HG03575 (cell line): Measurements from ENCODE around the gene CACNA1B.
"Not testable (repeated sequence)": the region's sequence is repeated elsewhere in the genome, so short reads cannot be mapped to it uniquely, and the experiment has no call there.

Experiments
- ATAC-seq: cut with Tn5 transposase; IDR thresholded peaks from one replicate; pipeline ENCODE4 v1.9.1; 2021; ENCODE audit not compliant: unreplicated experiment, insufficient number of reproducible peaks, low FRiP score; ENCODE audit errors: extremely low read depth

The CACNA1B gene

GRCh38 chr9:138097501-138097991 lies 220.0 kb downstream of the CACNA1B start:
- no peak for ATAC-seq

GRCh38 chr9:138098116-138098907 lies 220.7 kb downstream of the CACNA1B start:
- no peak for ATAC-seq

GRCh38 chr9:138098908-138099791 lies 221.6 kb downstream of the CACNA1B start:
- ATAC-seq = no peak

GRCh38 chr9:138099803-138100598 lies 222.4 kb downstream of the CACNA1B start:
- ATAC-seq = no peak

GRCh38 chr9:138100711-138101350 lies 223.2 kb downstream of the CACNA1B start:
- no peak for ATAC-seq

GRCh38 chr9:138101444-138102234 lies 224.1 kb downstream of the CACNA1B start:
- ATAC-seq = no peak

- no peak for ATAC-seq
Measured at GRCh38 chr9:138102246-138103051, 224.9 kb downstream of the CACNA1B start.

- no peak for ATAC-seq
Measured at GRCh38 chr9:138103111-138103848, 225.7 kb downstream of the CACNA1B start.

- no peak for ATAC-seq
Measured at GRCh38 chr9:138103849-138104206, 226.2 kb downstream of the CACNA1B start.

GRCh38 chr9:138104251-138105122 lies 226.9 kb downstream of the CACNA1B start:
- no peak for ATAC-seq

GRCh38 chr9:138105123-138105415 lies 227.5 kb downstream of the CACNA1B start:
- ATAC-seq = no peak

GRCh38 chr9:138105561-138106505 lies 228.3 kb downstream of the CACNA1B start:
- ATAC-seq = no peak

- not testable (repeated sequence) for ATAC-seq
Measured at GRCh38 chr9:138107039-138107438, 229.5 kb downstream of the CACNA1B start.

- ATAC-seq = no peak
Measured at GRCh38 chr9:138111607-138112006, 234.0 kb downstream of the CACNA1B start.
